H9 (cell line): ENCODE measurements around the gene MRC2. TPM values are rescaled to one million over a fixed set of nuclear protein-coding genes. Genes with fewer than 3 reads are reported as not detected.
A peak's percentile ranks its signal among the peaks of the same experiment; 100 is the strongest.

Experiments used
- DNase-seq: peaks from one replicate; pipeline ENCODE4 v3.0.0-alpha.2; 2017
- H2AFZ ChIP-seq: one replicate; pipeline ENCODE4 v1.6.1; 2013; ENCODE audit warnings: mild to moderate bottlenecking, low read length, control low read depth, moderate library complexity
- H2AK5ac ChIP-seq: 2 replicates; pipeline ENCODE4 v1.6.1; 2013; ENCODE audit warnings: low read length, control low read depth, mixed read lengths; ENCODE audit not compliant: insufficient read length
- H2BK120ac ChIP-seq: one replicate; pipeline ENCODE4 v1.6.1; 2013; ENCODE audit warnings: low read depth, mild to moderate bottlenecking, low read length, control low read depth, inconsistent platforms; ENCODE audit not compliant: poor library complexity, severe bottlenecking
- H2BK12ac ChIP-seq: 2 replicates; pipeline ENCODE4 v1.6.1; 2013; ENCODE audit warnings: low read length, control low read depth, mixed read lengths, low read depth; ENCODE audit not compliant: insufficient read length
- H2BK15ac ChIP-seq: 2 replicates; pipeline ENCODE4 v1.6.1; 2013; ENCODE audit warnings: low read depth, low read length, control low read depth
- H2BK20ac ChIP-seq: one replicate; pipeline ENCODE4 v1.6.1; 2013; ENCODE audit warnings: low read depth, mild to moderate bottlenecking, low read length, control low read depth, inconsistent platforms; ENCODE audit not compliant: poor library complexity, severe bottlenecking
- H2BK5ac ChIP-seq: 2 replicates; pipeline ENCODE4 v1.6.1; 2013; ENCODE audit warnings: low read length, control low read depth, mixed read lengths; ENCODE audit not compliant: insufficient read length
- H3K14ac ChIP-seq: 2 replicates; pipeline ENCODE4 v1.6.1; 2013; ENCODE audit warnings: low read length, control low read depth; ENCODE audit not compliant: insufficient read depth
- H3K18ac ChIP-seq: 2 replicates; pipeline ENCODE4 v1.6.1; 2013; ENCODE audit warnings: low read depth, mild to moderate bottlenecking, mixed read lengths, low read length, control low read depth; ENCODE audit not compliant: insufficient read length
- H3K23ac ChIP-seq: 2 replicates; pipeline ENCODE4 v1.6.1; 2013; ENCODE audit warnings: low read length, control low read depth, mixed read lengths, low read depth; ENCODE audit not compliant: insufficient read length
- H3K23me2 ChIP-seq: 2 replicates; pipeline ENCODE4 v1.6.1; 2013; ENCODE audit warnings: low read depth, mild to moderate bottlenecking, mixed read lengths, low read length, control low read depth; ENCODE audit not compliant: insufficient read length, poor library complexity, severe bottlenecking
- H3K27ac ChIP-seq: 2 replicates; pipeline ENCODE4 v1.5.1; 2013; ENCODE audit warnings: low read length, control low read depth, mixed read lengths, low read depth; ENCODE audit not compliant: insufficient read length
- H3K27me3 ChIP-seq: 2 replicates; pipeline ENCODE4 v1.6.1; 2013; ENCODE audit warnings: low read length, control low read depth, inconsistent platforms; ENCODE audit not compliant: insufficient read depth
- H3K4ac ChIP-seq: 2 replicates; pipeline ENCODE4 v1.6.1; 2013; ENCODE audit warnings: low read depth, mild to moderate bottlenecking, control low read depth, inconsistent platforms, low read length, moderate library complexity
- H3K4me1 ChIP-seq: 2 replicates; pipeline ENCODE4 v1.6.1; 2013; ENCODE audit warnings: low read length, control low read depth, inconsistent platforms; ENCODE audit not compliant: insufficient read depth
- H3K4me2 ChIP-seq: 2 replicates; pipeline ENCODE4 v1.6.1; 2013; ENCODE audit warnings: low read length, control low read depth, mixed read lengths; ENCODE audit not compliant: insufficient read length, insufficient read depth
- H3K56ac ChIP-seq: 2 replicates; pipeline ENCODE4 v1.6.1; 2013; ENCODE audit warnings: low read depth, mild to moderate bottlenecking, mixed read lengths, low read length, control low read depth; ENCODE audit not compliant: insufficient read length
- H3K79me1 ChIP-seq: 2 replicates; pipeline ENCODE4 v1.6.1; 2013; ENCODE audit warnings: low read depth, mild to moderate bottlenecking, moderate library complexity, low read length, control low read depth, inconsistent platforms; ENCODE audit not compliant: insufficient read depth, poor library complexity, severe bottlenecking
- H3K79me2 ChIP-seq: 2 replicates; pipeline ENCODE4 v1.6.1; 2013; ENCODE audit warnings: low read length, control low read depth, inconsistent platforms; ENCODE audit not compliant: insufficient read depth
- H3K9ac ChIP-seq: 2 replicates; pipeline ENCODE4 v1.6.1; 2013; ENCODE audit warnings: low read length, control low read depth, mixed read lengths; ENCODE audit not compliant: insufficient read length; ENCODE audit errors: extremely low read depth
- H3K9me3 ChIP-seq: one replicate; pipeline ENCODE4 v1.6.1; 2013; ENCODE audit warnings: low read depth, low read length, inconsistent platforms; ENCODE audit not compliant: control insufficient read depth
- H3T11ph ChIP-seq: one replicate; pipeline ENCODE4 v1.6.1; 2013; ENCODE audit warnings: mild to moderate bottlenecking, low read length, control low read depth, inconsistent platforms
- H4K20me1 ChIP-seq: one replicate; pipeline ENCODE4 v1.6.1; 2013; ENCODE audit not compliant: control insufficient read depth, insufficient read length, insufficient read depth
- H4K5ac ChIP-seq: 2 replicates; pipeline ENCODE4 v1.6.1; 2013; ENCODE audit warnings: low read depth, mild to moderate bottlenecking, mixed read lengths, low read length, control low read depth; ENCODE audit not compliant: insufficient read length
- H4K8ac ChIP-seq: replicated peaks from 2 replicates; pipeline ENCODE4 v1.6.1; 2013; ENCODE audit warnings: low read length, control low read depth, mixed read lengths, low read depth; ENCODE audit not compliant: insufficient read length
- H4K91ac ChIP-seq: 2 replicates; pipeline ENCODE4 v1.6.1; 2013; ENCODE audit warnings: low read depth, mild to moderate bottlenecking, moderate library complexity, mixed read lengths, low read length, control low read depth; ENCODE audit not compliant: insufficient read length
- H3K27ac Mint-ChIP-seq, 3 experiments: 2 replicates in 2 of 3; 3 replicates in 1 of 3; pipeline ENCODE4 v1.8.0; 2020 to 2021; ENCODE audit warnings: mixed read lengths in 3 of 3, mild to moderate bottlenecking in 1 of 3, moderate library complexity in 1 of 3
- H3K27me3 Mint-ChIP-seq: 2 replicates; pipeline ENCODE4 v1.8.0; 2021; ENCODE audit warnings: low read depth, mild to moderate bottlenecking, moderate library complexity, mixed read lengths
- H3K36me3 Mint-ChIP-seq, 3 experiments: 2 replicates in 2 of 3; 3 replicates in 1 of 3; pipeline ENCODE4 v1.8.0; 2020 to 2021; ENCODE audit warnings: low read depth in 3 of 3, mixed read lengths in 3 of 3; ENCODE audit not compliant: insufficient read depth in 1 of 3
- H3K4me1 Mint-ChIP-seq, 2 experiments: 2 replicates each; pipeline ENCODE4 v1.8.0; 2020; ENCODE audit warnings: mixed read lengths in 2 of 2
- H3K4me3 Mint-ChIP-seq, 2 experiments: 2 replicates in 1 of 2; 3 replicates in 1 of 2; pipeline ENCODE4 v1.8.0; 2020 to 2021; ENCODE audit warnings: mild to moderate bottlenecking in 2 of 2, mixed read lengths in 2 of 2, moderate library complexity in 1 of 2
- H3K9me3 Mint-ChIP-seq, 2 experiments: 2 replicates in 1 of 2; 3 replicates in 1 of 2; pipeline ENCODE4 v1.8.0; 2020; ENCODE audit warnings: mild to moderate bottlenecking in 2 of 2, mixed read lengths in 2 of 2, moderate library complexity in 1 of 2
- CTCF ChIP-seq: fragments of 200-600 bp; sonication (generic); conservative IDR thresholded peaks from 3 replicates; pipeline ENCODE4 v1.8.0; 2021; ENCODE audit warnings: antibody characterized with exemption, mild to moderate bottlenecking
- WGBS: extraction: QIAGEN DNeasy Blood & Tissue Kit; methylation state at CpG from one replicate; pipeline ENCODE4 v1.1.7; 2013; ENCODE audit warnings: missing lambda C conversion rate, low lambda C conversion rate, mixed read lengths; ENCODE audit not compliant: insufficient read length; ENCODE audit errors: extremely low coverage; 5-methylcytosine and 5-hydroxymethylcytosine counted together
- total RNA-seq: library from RNA; stranded (reverse); gene quantifications from 2 replicates; pipeline ENCODE4 v1.2.1, GENCODE V29; 2021

MRC2 gene
- total RNA-seq, 1 experiment from 2014 or later: 18.7 TPM

DNA sequence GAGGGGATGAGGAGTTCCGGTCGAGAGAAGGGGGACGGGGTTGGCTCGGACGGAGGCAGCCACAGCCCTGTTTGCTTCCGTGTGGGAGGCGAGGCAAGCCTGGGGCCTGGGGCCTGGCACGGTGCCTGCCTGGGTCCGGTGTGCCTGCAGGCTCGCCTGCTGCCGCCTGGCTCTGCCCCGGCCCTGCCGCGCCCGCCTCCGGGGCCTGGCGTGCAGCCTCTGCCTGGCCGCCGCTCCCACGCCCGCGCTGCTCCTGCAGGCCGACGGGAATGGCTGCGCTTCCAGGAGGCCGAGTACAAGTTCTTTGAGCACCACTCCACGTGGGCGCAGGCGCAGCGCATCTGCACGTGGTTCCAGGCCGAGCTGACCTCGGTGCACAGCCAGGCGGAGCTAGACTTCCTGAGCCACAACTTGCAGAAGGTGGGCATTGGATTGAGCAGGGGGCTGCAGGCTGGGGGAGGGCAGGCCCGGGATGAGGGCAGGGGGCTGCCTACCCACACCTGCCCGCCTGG lies 53.1 kb downstream of the MRC2 start:
- DNase-seq: peak; percentile 50
- WGBS: no CpG with 5 or more reads among the region's 36 CpGs
- Histone ChIP-seq H2AK5ac (no peak overlapping the region), H2BK20ac (no peak overlapping the region), H4K5ac (no peak overlapping the region), H3K23ac (no peak overlapping the region), H4K20me1 (no peaks in the 10 kb centered on the region), H3K4me2 (no peak overlapping the region), H4K8ac (no peak overlapping the region), H3K4ac (no peak overlapping the region), H4K91ac (no peak overlapping the region), H2BK5ac (no peak overlapping the region), H2BK12ac (no peak overlapping the region), H3K27ac (no peak overlapping the region), H3K9ac (no peak overlapping the region), H3K9me3 (no peaks in the 10 kb centered on the region), H3K14ac (no peak overlapping the region; the same call in 1 of the 2 replicates), H3K79me1 (no peaks in the 10 kb centered on the region), H3K4me1 (no peaks in the 10 kb centered on the region), H3K27me3 (no peaks in the 10 kb centered on the region), H3K18ac (no peak overlapping the region), H3T11ph (no peak overlapping the region), H2AFZ (no peak overlapping the region), H3K56ac (no peak overlapping the region), H2BK120ac (no peak overlapping the region), H2BK15ac (no peak overlapping the region), H3K79me2 (no peaks in the 10 kb centered on the region), H3K23me2 (no peaks in the 10 kb centered on the region)
- no peak for TF ChIP-seq CTCF
- H3K4me1 Mint-ChIP-seq: peaks cover 0 to 6% of the 10 kb centered on the region in 2 experiments; a peak in 2 of 4 replicates
- H3K27ac Mint-ChIP-seq: no peak overlapping the region
- no peaks in the 10 kb centered on the region for H3K27me3 Mint-ChIP-seq
- H3K36me3 Mint-ChIP-seq: peaks cover 14 to 17% (median 15%) of the 10 kb centered on the region in 3 experiments
- H3K4me3 Mint-ChIP-seq: no peak overlapping the region
- H3K9me3 Mint-ChIP-seq: peaks cover 0 to under 1% of the 10 kb centered on the region in 2 experiments; a peak in 1 of 5 replicates
